ENCODE results near the gene ARL15.

The ARL15 gene

GRCh38 chr5:53980061-53980460, 330.3 kb downstream of the ARL15 start:
- no peak overlapping the region for H3K4me3 ChIP-seq (ENCODE audit: low read length)
- no peak for TF ChIP-seq ZNF274 (IDR thresholded peaks at IDR 0.05; ENCODE audit: low read depth, low read length)

GRCh38 chr5:53974021-53974420, 336.4 kb downstream of the ARL15 start:
- no peak for TF ChIP-seq ZNF274 (IDR thresholded peaks at IDR 0.05; ENCODE audit: low read depth, low read length)
- no peak overlapping the region for H3K4me3 ChIP-seq (ENCODE audit: low read length)

- no peak for TF ChIP-seq ZNF274 (IDR thresholded peaks at IDR 0.05; ENCODE audit: low read depth, low read length)
- no peak overlapping the region for H3K4me3 ChIP-seq (ENCODE audit: low read length)
Measured at GRCh38 chr5:53972314-53972713, 338.1 kb downstream of the ARL15 start.

- no peak overlapping the region for H3K4me3 ChIP-seq (ENCODE audit: low read length)
- no peak for TF ChIP-seq ZNF274 (IDR thresholded peaks at IDR 0.05; ENCODE audit: low read depth, low read length)
Measured at GRCh38 chr5:53971551-53971950, 338.8 kb downstream of the ARL15 start.

GRCh38 chr5:53971131-53971530, 339.2 kb downstream of the ARL15 start:
- TF ChIP-seq ZNF274 (IDR thresholded peaks at IDR 0.05; ENCODE audit: low read depth, low read length) = no peak
- no peak overlapping the region for H3K4me3 ChIP-seq (ENCODE audit: low read length)

- H3K4me3 ChIP-seq (ENCODE audit: low read length) = no peak overlapping the region
- TF ChIP-seq ZNF274 (IDR thresholded peaks at IDR 0.05; ENCODE audit: low read depth, low read length) = no peak
Measured at GRCh38 chr5:53970475-53970874, 339.9 kb downstream of the ARL15 start.

- no peak overlapping the region for H3K4me3 ChIP-seq (ENCODE audit: low read length)
- no peak for TF ChIP-seq ZNF274 (IDR thresholded peaks at IDR 0.05; ENCODE audit: low read depth, low read length)
Measured at GRCh38 chr5:53969176-53969730, 341.1 kb downstream of the ARL15 start.

- H3K4me3 ChIP-seq (ENCODE audit: low read length) = no peak overlapping the region
- TF ChIP-seq ZNF274 (IDR thresholded peaks at IDR 0.05; ENCODE audit: low read depth, low read length) = no peak
Measured at GRCh38 chr5:53965459-53965858, 344.9 kb downstream of the ARL15 start.

GRCh38 chr5:53963958-53964357, 346.4 kb downstream of the ARL15 start:
- H3K4me3 ChIP-seq (ENCODE audit: low read length) = no peak overlapping the region
- no peak for TF ChIP-seq ZNF274 (IDR thresholded peaks at IDR 0.05; ENCODE audit: low read depth, low read length)

- TF ChIP-seq ZNF274 (IDR thresholded peaks at IDR 0.05; ENCODE audit: low read depth, low read length) = no peak
- H3K4me3 ChIP-seq (ENCODE audit: low read length) = no peak overlapping the region
Measured at GRCh38 chr5:53962306-53962705, 348.1 kb downstream of the ARL15 start.

GRCh38 chr5:53956632-53957031, 353.7 kb downstream of the ARL15 start:
- H3K4me3 ChIP-seq (ENCODE audit: low read length) = no peak overlapping the region
- TF ChIP-seq ZNF274 (IDR thresholded peaks at IDR 0.05; ENCODE audit: low read depth, low read length) = no peak

- H3K4me3 ChIP-seq (ENCODE audit: low read length) = no peak overlapping the region
- no peak for TF ChIP-seq ZNF274 (IDR thresholded peaks at IDR 0.05; ENCODE audit: low read depth, low read length)
Measured at GRCh38 chr5:53956196-53956595, 354.2 kb downstream of the ARL15 start.

GRCh38 chr5:53950621-53951020, 359.8 kb downstream of the ARL15 start:
- H3K4me3 ChIP-seq (ENCODE audit: low read length) = no peak overlapping the region
- no peak for TF ChIP-seq ZNF274 (IDR thresholded peaks at IDR 0.05; ENCODE audit: low read depth, low read length)

- H3K4me3 ChIP-seq (ENCODE audit: low read length) = no peak overlapping the region
- no peak for TF ChIP-seq ZNF274 (IDR thresholded peaks at IDR 0.05; ENCODE audit: low read depth, low read length)
Measured at GRCh38 chr5:53948598-53948997, 361.8 kb downstream of the ARL15 start.

GRCh38 chr5:53946405-53947100, 363.8 kb downstream of the ARL15 start:
- no peak for TF ChIP-seq ZNF274 (IDR thresholded peaks at IDR 0.05; ENCODE audit: low read depth, low read length)
- H3K4me3 ChIP-seq (ENCODE audit: low read length) = no peak overlapping the region

- H3K4me3 ChIP-seq (ENCODE audit: low read length) = no peak overlapping the region
- no peak for TF ChIP-seq ZNF274 (IDR thresholded peaks at IDR 0.05; ENCODE audit: low read depth, low read length)
Measured at GRCh38 chr5:53944981-53945380, 365.4 kb downstream of the ARL15 start.
